Jurkat, Clone E6-1 (cell line): Measurements from ENCODE around the gene GH2. TPM values are rescaled to one million over a fixed set of nuclear protein-coding genes. Genes with fewer than 3 reads are reported as not detected.
"Not testable (repeated sequence)": the region's sequence is repeated elsewhere in the genome, so short reads cannot be mapped to it uniquely, and the experiment has no call there.

ENCODE experiments used
- DNase-seq: peaks from one replicate; pipeline ENCODE4 v3.0.0-alpha.2; 2011; ENCODE audit warnings: low read depth, low spot score
- H3K4me3 ChIP-seq: 2 replicates; pipeline ENCODE4 v1.5.1; 2011; ENCODE audit warnings: mild to moderate bottlenecking, low read length, control low read depth, moderate library complexity
- polyA plus RNA-seq: library from polyadenylated mRNA; unstranded; fragments of >200 nt; gene quantifications from one replicate; pipeline ENCODE4 v1.2.1, GENCODE V29; 2012; ENCODE audit warnings: missing spikeins; ENCODE audit not compliant: insufficient read length, insufficient read depth

GH2 gene
- not detected for polyA plus RNA-seq

GRCh38 chr17:63881935-63882601 is at the start of gene GH2:
GH2 (minus strand) TSS chr17:63881944; CDS start chr17:63881801, 143 bp downstream.
- no peak within 1 kb of the TSS for H3K4me3 ChIP-seq
- DNase-seq, result peak; percentile 41

GRCh38 chr17:63930951-63931575 is 49.3 kb upstream of the GH2 start:
- no peak overlapping the region for H3K4me3 ChIP-seq
- DNase-seq, result no peak

DNA sequence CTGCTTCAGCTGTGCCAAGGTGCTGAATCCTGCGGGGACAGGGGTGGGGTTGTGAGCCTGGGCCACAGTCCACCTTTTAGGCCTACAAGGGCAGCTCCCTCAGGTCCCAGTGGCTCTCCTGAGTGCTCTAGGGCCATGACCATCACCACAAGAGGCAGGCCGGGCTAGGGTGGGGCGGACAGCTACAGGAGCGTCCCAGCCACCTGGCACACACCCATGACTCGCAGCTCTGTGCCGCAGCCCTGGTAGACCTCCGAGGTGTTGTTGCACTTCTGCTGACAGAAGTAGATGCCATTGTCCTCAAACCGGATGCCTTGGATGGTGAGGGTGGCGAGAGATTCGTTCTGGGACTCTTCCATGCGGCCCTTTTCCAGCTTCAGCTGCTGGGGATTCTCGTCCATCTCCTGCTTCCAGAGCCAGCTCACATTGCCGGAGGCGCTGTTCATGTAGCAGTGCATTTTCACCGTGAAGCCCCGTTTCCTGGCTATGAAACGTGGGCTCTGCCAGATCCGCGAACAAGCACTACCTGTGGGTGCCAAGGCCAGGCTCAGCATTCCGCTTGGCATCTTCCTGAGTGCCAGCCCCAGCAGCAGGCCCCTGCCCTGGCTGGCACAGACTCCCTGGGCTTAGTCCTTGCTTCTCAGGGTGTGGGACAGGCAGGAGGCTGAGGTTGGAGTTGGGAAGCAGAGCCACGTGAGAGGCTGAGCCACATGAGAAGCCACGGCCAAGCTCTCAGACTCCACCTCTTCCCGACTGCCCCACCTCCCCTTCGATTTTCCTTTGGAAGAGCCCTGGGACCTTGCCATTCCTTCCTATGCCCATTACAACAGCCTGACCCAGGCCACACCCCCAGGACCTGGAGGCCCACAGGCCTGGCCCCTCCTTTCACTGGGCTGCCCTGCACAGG is 48.4 kb upstream of the GH2 start:
- no peak for DNase-seq
- H3K4me3 ChIP-seq, result no peak overlapping the region

- no peak overlapping the region for H3K4me3 ChIP-seq
- no peak for DNase-seq
Observed at GRCh38 chr17:63928966-63929695, 47.4 kb upstream of the GH2 start.

GRCh38 chr17:63928172-63928666 is 46.5 kb upstream of the GH2 start:
- DNase-seq, result no peak
- H3K4me3 ChIP-seq, result no peak overlapping the region

DNA sequence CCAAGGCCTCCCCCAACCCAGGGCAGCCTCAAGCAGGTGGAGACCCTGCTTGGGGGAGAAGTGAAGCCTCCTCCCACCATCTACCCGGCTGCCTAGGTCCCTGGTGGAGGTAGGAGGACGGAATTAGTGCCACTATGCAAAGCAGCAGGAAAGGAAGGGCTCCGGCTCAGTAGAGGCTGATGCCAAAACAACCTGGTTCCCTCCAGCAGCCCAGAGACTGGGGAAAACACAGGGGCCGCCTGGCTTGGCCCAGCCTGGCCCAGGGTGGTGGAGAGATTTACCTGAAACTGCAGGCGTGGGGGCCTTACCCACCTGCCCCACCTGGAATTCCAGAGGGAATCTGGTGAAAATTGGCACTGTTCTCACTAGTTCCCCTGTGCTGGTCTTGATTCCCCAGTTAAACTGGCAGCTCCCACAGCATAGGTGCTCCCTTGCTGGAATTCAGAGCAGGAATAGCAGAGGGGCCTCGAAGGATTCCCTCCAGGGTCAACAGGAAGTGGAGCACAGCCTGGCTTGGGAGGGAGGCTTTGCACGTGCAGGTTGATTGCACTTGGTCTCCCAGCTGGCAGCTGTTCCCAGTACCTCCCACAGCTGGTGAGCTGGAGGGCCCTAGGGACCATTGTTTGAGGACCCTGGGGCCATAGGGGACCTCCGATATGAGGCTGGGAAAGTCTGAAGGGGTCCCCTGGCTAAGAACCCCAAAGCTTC is 45.9 kb upstream of the GH2 start:
- no peak overlapping the region for H3K4me3 ChIP-seq
- DNase-seq, result no peak

DNA sequence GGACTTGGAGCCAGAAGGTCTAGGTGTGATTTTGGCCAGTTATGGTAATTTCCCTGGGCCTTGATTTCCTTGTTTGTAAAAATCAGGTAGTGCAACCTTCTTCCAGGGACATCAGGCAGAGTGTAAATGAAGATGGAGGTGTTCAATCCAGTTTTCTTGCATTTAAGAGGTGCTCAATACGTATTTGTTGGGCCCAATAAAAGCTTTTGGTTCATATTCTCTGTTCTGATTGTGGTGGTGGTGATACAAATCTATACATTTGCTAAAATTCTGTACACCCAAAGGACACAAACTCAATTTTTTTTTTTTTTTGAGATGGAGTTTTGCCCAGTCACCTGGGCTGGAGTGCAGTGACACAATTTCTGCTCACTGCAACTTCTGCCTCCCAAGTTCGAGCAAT is 44.4 kb upstream of the GH2 start:
- H3K4me3 ChIP-seq, result no peak overlapping the region
- DNase-seq, result no peak

- H3K4me3 ChIP-seq, result no peak overlapping the region
- no peak for DNase-seq
Observed at GRCh38 chr17:63925615-63926014, 43.9 kb upstream of the GH2 start.

GRCh38 chr17:63922402-63922801 is 40.7 kb upstream of the GH2 start:
- not testable (repeated sequence) for H3K4me3 ChIP-seq, DNase-seq

DNA sequence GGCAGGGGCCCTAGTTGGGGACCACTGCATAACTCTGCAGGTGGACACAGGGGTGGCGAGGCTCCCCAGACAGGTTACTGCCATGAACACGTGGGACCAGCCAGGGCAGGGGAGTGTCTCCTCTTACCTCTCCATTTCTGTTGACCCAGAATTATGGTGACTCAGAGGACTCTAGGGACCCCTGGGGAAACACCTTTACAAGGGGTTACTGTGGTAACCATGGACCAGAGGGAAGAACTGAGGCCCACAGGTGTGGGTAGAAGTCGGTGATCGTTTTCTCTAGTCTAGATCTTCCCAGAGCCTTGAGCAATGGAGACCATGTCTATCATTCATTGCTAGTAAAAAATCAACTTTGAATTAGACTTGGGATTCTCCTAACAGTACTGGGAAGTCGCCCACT is 39.0 kb upstream of the GH2 start:
- not testable (repeated sequence) for DNase-seq, H3K4me3 ChIP-seq

DNA sequence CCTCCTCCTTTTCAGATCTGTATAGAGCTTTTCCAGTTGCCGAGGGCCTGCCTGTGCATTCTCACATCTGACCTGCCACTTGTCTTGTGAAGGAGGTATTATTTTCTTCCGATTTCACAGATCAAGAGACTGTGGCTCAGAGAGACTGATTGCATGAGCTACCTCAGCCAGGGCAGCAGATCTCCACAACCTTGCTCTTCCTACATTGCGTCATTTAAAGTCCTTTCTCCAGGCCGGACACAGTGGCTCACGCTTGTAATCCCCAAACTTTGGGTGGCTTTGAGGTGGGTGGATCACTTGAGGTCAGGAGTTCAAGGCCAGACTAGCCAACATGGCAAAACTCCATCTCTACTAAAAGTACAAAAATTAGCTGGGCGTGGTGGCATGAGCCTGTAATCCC is 38.3 kb upstream of the GH2 start:
- not testable (repeated sequence) for H3K4me3 ChIP-seq, DNase-seq

GRCh38 chr17:63919311-63919723 is 37.6 kb upstream of the GH2 start:
- no peak overlapping the region for H3K4me3 ChIP-seq
- peak; percentile 51 for DNase-seq

- H3K4me3 ChIP-seq, DNase-seq: not testable (repeated sequence)
Observed at GRCh38 chr17:63918789-63919305, 37.1 kb upstream of the GH2 start, which contains the start of gene GH1. GH1 (minus strand) TSS chr17:63918839; CDS start chr17:63918776, 63 bp downstream.

- H3K4me3 ChIP-seq, result no peak overlapping the region
- no peak for DNase-seq
Observed at GRCh38 chr17:63918305-63918704, 36.6 kb upstream of the GH2 start.

DNA sequence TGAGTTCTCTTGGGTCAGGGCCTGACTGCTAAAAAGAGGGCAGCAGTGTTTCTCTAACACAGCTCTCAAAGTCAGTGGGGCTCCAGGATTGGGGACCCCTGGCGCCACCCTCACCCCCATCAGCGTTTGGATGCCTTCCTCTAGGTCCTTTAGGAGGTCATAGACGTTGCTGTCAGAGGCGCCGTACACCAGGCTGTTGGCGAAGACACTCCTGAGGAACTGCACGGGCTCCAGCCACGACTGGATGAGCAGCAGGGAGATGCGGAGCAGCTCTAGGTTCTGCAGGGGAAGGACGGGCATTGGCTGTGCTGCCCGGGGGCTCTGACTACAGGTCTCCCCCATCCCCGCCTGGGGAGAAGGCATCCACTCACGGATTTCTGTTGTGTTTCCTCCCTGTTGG is 35.9 kb upstream of the GH2 start:
- H3K4me3 ChIP-seq, result no peak overlapping the region
- DNase-seq, result no peak

GRCh38 chr17:63917206-63917605 is 35.5 kb upstream of the GH2 start:
- not testable (repeated sequence) for DNase-seq, H3K4me3 ChIP-seq

- no peak overlapping the region for H3K4me3 ChIP-seq
- no peak for DNase-seq
Observed at GRCh38 chr17:63916566-63917185, 34.9 kb upstream of the GH2 start.

GRCh38 chr17:63915753-63916152 is 34.0 kb upstream of the GH2 start:
- not testable (repeated sequence) for H3K4me3 ChIP-seq, DNase-seq
